SK-MEL-5 (cell line): ENCODE measurements around the gene SYNDIG1. TPM values are rescaled to one million over a fixed set of nuclear protein-coding genes. Genes with fewer than 3 reads are reported as not detected.

Experiments used
- DNase-seq: peaks from one replicate; pipeline ENCODE4 v3.0.0-alpha.2; 2016; ENCODE audit warnings: low read depth, low spot score
- in situ Hi-C: cut with HindIII; loops from 2 replicates; pipeline ENCODE4 v1.10.0; 2016; ENCODE audit warnings: low sequenced_read_pairs, high pct_unique_total_duplicates, low pct_unique_long_range_greater_than_20kb
- total RNA-seq: library from RNA; depleted of rRNA; stranded (reverse); fragments of >200 nt; shearing (Covaris generic); gene quantifications from 2 replicates; pipeline ENCODE4 v1.2.3, GENCODE V29; 2014

Gene SYNDIG1
- total RNA-seq, 1 experiment from 2014 or later = not detected

DNA sequence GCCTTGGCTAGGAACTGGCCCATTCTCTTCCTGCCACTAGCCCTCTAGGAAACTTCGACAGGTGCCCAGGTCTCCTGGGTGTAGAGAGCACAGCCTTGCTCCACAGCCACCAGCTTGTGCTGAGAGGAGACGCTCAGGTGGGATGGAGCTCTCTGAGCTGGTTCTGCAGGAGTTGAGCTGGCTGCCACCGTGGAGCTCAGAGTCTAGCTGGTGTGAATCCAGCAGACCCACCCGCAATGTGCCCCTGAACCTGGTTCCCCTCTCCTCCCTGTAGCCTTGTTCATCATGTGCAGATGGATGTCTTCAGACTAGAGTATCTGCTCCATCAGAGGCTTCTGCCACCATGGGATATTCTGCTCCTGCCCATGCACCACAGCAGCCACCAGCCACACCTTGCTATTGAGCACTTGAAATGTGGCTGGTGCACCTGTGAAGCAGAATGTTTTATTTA, 222.5 kb downstream of the SYNDIG1 start:
- in situ Hi-C loops = no loop called here
- DNase-seq = no peak

DNA sequence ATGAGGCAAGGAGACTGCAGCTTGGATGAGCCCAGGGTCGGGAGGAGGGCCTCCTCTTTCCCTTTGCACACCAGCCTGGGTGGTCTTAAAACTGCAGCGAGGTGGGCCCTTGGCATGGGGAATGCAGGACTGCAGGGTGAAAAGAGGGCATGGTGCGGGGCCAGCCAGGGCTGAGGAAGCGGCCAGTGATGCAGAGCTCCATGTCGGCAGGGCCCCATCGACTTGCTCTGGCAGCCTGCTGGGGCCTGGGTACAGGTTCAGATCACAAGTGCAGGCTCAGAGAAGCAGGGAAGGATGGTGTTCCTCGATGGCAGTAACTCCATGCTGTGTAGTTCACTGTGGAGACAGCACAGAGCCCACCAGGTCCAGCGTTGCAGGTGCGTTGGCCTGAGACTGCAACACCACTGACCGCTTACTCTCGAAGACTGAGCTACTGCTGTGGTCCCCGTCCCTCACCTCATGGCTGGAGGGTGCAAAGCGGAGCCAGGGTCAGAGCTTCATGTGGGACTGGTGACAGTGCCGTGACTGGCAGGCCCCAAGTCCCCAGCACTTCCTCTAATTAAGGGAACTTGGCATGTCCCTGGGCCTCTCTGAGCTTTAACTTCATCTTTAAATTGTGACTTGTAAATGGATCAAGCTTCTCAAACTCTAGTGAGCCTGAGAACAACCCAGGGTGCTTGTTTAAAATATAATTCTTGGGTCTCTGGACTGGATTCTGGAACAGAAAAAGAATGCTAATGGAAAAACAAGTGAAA, 223.2 kb downstream of the SYNDIG1 start:
- in situ Hi-C loops = no loop called here
- DNase-seq = no peak

DNA sequence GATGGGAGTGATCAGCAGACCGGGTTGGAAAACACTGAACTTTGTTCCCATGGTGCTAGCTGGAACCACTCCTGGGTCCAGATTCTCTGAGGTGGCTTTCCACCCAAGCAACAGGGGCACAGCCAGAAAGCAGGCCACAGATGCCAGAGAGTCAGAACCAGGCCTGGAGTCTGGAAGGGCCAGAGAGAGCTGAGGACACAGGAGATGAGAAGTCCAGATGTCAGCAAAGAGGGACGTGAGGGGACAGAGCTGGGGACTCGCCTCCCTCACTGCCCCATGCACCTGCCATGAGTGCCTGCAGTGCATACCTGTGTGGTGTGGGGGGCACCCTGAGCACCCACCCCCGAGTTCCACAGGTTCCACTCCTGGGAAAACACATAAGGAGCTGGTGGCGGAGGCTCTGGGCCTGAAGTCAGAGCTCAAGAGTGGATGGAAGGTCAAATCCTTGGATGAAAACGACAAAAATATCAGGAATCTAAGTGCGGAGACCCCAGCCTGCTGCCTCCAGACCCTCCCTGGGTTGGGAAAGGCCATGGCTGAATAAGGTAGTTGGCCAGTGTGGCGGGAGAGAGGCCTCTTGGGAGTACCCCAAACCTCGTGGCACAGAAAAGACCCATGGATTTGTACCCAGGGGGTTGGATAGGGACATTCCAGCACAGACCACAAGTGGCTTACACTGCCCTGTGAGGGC, 224.2 kb downstream of the SYNDIG1 start:
- in situ Hi-C loops = no loop called here

DNA sequence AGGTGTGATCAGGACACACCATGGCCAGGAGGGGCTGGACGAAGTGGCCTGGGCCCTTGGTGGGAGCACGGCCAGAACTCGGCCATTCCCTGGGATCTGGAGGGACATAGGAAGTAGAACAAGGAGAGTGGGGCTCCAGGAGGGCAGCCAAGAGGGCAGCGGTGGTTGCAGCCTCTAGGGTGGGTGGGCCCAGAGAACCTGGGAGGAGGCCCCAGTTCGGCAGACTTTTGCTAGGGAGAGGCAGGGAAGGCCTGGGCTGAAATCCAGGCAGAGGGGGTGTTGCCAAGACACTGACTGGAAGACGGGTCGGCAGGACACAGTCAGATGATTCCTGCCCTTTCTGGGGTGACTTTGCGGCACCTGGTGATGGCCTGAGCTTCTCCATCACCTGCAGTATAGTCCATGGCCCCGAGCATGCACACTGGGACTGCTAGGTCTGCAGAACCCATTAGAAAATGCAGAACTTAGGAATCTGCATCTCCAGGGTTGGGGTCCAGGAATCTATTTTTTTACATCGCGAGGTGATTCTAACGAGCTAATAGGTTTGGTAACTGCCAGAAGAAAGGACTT, 224.8 kb downstream of the SYNDIG1 start:
- no peak for DNase-seq
- in situ Hi-C loops = no loop called here

More for the DNA sequence above, 224.2 kb downstream of the SYNDIG1 start:
- no peak for DNase-seq

DNA sequence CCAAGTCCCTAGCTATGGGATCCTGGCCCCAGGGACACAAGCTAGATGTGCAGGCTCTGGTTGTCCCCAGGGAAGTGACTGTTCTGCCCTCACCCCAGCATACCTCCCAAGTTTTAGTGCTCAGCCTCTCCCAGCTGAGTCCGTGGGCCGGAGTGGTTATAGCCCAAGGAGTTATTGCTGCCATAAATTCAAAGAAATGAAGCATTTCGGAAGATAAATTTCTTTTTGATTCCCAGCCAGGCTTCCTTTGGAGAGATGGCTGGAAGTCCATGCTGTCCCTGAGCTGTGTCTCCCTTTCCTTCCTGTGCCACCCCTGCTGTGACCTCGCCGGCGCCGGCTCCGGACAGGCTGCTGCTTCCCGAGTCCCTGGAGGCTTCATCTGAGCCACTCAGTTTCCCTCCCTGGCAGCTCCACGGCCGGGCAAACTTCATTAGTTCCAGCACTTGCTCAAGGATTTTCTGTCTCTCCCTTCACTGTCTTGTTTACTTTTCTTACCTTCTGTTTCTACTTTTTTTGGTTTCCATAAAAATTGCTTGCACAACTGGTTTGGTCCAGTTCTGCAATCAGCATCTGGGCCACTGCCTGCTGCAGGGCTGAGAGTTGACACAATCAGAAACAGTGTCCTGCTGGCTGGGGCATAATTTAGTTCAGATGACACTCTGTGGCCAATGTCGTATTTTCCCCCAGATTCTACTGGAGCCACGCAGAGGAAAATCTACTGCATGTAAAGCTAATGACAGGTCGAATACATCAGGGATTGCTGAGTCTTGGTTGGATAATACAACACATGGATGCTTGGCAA, 225.5 kb downstream of the SYNDIG1 start:
- DNase-seq = no peak
- in situ Hi-C loops = no loop called here

DNA sequence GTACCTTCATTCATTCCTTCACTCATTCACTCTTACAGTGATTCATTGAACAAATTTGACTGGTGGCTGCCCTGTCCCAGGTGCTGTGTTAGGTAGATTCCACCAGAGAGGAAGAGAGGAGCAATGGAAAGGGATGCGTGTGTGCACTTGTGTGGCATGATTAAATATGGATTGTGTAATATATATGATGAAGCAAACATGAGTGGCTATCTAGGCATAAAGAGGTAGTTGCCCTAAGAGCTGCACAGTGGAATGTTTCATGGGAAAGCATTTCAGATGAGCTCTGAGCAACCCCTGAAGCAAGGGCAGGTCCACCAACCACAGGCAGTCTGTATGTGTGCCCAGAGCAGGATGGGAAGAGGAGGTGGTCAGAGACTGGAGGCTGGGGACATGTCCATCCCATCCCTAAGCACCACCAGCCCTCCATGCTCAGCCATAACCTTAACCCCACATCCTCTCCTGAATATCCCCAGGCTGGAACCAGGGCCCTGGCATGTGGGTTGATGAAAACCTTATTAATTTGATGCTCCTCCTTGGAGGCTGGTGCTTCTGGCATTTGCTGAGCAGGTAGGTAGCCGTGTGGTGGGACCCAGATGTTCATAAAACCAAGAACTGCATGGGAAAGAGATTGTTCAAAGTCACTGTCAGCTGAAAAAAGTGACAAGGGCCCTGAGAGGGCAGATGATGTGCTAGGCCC, 226.2 kb downstream of the SYNDIG1 start:
- DNase-seq = no peak
- in situ Hi-C loops = no loop called here

DNA sequence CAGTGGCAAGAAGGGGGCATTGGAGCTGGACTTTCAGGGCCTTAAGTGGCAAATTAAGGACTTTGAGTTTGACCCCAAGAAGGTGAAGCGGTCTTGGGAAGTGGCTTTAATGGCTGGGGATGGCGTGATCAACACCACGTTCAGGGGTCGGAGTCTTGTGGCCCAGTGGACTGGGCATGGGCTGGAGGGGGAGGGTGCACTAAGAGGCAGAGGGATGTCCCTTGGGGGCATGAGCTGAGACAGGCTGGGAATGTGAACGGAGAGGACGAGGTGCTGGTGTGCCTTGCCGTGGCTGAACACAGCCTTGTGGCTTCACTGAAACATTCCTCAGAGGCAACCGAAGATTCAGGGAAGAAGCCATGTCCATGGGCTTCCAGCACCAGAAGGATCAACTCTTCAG, 227.0 kb downstream of the SYNDIG1 start:
- no peak for DNase-seq
- in situ Hi-C loops = no loop called here

DNA sequence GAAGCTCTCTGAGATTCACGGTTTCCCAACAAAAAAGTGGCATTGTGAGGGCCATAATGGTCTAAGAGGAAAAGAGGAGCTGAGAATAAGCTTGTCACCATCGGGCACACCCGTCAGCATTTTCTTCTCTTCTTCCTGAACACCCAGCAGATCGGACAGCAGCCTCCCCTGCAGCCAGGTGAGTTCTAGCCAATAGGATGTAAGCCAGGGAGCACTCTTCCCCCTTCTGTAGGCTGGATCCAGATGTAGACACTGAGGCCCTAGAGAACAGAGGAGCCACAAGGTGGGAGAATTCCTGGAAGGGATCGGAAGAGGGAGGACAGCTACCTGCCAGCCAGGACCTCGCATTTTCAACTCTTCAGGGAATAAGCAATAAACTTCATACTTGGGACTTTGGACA, 228.0 kb downstream of the SYNDIG1 start:
- DNase-seq = no peak
- in situ Hi-C loops = no loop called here

DNA sequence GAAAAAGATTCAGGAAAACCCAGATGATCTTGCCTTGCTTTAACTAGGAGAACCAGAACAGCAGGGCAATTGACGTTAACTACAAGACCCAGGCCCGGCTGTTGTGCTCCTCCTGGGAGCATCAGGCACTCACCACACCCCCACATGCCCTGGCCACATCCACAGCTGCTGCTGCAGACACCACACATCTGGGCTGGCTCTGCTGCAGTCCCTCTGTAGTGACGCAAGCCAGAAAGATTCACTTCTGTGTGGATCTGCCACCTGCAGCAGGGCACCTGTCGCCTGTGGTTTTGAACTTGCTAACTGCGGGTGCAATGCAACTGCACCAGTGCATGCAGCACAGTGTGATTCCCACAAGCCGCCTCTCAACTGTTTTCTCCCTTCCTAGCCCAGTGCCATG, 228.8 kb downstream of the SYNDIG1 start:
- in situ Hi-C loops = no loop called here
- no peak for DNase-seq

DNA sequence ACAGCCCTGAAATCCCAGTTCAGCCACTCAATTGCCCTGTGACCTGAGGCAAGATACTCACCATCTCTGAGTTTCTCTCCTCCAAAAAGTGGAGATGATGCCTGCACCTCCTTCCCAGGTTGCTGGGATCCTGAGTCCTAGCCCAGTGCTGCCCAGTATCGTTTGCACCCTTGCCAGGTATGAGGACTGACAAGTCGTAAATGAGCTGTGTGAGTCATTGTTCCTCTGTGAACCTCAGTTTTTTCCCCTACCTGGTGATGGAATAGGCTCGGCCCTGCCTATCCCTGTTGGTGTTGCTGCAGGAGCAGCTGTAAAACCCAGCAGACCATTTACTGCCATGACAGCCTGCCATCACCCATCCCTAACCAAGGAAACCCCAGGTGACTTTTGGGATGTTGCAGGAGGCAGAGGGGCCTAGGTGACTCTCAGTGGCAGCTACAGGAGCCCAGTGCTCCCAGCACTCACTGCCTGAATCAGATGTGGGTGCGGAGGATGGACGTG, 229.3 kb downstream of the SYNDIG1 start:
- in situ Hi-C loops = no loop called here
- no peak for DNase-seq

DNA sequence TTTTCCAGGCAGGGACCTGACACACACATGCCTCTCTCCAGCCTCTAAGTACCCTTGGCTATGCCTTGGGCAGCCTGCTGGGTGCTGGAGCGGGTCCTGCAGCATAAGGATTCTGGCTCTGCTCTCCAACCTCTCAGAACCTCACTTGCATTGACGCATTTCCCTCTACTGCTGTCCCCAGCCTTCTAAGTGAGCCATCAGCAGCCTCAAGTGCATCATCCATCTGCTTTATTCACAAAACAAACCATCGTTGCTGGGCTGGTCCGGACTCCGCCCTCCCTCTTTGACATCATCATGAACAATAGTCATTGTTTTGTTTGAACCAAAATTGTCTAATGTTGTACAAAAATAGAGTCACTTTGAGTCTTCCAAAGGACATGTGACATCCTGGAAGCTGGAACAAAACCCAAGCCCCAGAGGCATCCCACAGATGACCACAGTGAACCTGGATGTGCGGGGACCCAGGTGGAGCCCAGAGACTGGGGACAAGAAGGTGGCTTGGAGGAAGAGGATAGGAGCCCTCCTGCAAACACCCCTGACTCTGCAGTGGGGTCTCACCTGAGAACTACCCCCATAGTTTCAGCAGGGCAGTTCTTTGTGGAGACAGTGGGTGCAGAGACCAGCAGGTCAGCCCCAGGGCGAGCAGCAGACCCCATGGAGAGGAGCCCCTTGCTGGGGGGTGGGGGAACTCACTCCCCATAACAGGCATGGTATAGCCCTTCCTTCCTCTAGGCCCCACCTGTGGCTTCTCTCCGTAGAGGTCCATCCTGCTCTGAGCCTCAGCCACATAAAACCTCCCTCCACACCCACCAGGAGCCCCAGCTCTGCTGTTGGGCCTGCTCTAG, 230.1 kb downstream of the SYNDIG1 start:
- in situ Hi-C loops = no loop called here
- no peak for DNase-seq

DNA sequence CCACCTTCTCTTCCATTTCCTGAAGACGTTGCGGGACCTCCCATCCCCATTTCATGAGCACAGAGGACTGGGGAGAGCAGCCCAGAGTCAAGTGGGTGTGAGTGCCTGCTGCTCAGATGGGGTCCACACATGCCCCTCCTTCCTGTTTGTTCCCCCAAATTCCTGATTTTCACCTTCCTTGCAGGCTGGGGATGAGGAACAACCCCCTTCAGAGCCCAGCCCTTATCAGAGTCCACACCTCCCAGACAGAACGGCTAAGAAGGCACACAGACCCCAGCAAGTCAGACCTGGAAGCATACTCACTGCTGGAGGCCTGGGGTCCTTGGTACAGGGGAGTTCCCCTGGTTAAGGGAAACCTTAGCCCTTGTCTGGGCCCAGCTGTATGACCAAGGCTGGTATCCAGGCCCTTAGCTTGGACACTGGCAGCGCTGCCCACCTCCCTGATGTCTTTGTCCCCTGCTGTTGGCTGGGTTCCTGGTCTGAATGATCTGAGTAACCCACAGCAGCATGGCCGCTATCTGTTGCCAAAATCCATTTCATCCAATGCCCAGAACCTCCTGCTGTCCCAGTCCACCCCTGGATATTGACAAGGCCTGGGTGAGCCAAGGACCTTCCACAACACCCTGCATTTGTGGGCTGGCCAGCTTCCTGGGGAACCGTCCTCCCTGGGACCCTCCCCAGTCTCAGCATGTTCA, 230.9 kb downstream of the SYNDIG1 start:
- no peak for DNase-seq

DNA sequence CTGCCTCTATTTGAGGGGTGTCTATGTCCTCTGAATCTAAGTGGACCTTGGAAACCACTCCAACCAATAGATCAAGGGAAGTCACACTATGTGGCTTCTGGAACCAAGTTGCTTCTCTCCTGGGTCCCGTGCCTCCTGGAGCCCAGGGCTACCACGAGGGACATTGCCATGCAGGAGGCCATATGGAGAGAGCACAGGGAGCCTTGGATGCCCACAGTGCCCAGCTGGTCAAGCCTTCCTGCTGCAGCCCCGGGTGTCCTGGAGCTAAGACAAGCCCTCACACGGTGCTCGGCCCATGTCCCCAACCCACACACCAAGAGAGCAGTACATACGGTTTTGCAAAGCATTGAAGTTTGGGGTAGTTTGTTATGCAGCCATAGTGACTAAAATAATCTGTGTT, 231.6 kb downstream of the SYNDIG1 start:
- in situ Hi-C loops = no loop called here
- no peak for DNase-seq

More for the DNA sequence above, 230.9 kb downstream of the SYNDIG1 start:
- in situ Hi-C loops = no loop called here

DNA sequence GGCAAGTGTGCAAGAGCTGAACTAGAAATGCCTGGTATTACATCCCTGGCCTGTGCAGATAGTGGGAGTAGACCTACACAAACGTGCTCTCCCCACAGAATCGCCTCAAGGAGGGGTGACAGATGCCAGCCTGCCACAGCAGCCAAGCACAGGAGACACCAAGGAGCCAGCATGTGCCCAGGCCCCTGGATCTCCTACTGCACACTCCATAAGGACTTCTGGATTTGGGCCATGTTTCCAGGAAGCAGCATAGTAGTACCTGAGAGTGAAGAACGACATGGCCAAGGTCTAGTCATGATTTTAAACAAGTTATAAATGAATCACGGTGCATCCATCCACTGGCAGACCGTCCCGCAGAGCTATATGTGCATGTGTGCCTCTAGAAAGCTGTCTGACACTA, 232.2 kb downstream of the SYNDIG1 start:
- in situ Hi-C loops = no loop called here

DNA sequence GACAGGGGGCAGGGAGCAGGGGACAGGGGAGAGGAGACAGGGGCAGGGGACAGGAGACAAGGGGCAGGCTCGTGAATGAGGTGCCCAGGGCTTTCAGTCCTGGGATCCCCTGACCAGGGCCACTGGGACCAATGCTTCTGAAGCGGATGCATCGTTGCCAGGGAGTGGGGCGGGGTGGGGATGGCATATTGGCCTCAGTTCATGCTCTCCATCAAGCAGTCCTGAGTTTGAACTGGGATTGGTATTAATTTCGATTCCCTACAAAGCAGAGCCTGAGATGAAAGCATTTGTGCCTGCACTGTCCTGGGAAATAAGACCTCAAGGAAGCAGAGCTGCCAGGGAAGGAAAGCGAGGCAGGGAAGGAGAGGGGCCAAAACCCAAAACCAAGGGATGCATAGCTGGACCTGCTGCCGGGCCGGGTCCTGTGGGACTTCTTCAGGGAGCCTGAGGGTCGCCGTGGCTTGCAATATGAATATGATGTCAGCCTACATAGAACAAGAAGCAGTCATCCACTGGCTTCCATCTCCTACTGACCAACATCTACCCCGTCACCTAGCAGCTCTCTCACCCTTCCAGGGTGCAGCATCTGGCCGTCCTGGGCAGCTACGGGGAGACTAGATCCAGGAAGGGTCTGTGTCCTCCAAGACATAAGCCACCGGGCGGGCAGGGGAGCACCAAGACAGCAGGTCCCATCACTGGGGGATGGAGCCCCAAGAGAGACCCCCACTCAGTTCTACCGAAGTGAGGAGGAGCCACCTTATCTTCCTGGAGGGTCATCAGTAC, 233.3 kb downstream of the SYNDIG1 start:
- in situ Hi-C loops = no loop called here
- DNase-seq = no peak

More for the DNA sequence above, 232.2 kb downstream of the SYNDIG1 start:
- DNase-seq = no peak
